Measurements from ENCODE around the gene TXNDC11.

DNA sequence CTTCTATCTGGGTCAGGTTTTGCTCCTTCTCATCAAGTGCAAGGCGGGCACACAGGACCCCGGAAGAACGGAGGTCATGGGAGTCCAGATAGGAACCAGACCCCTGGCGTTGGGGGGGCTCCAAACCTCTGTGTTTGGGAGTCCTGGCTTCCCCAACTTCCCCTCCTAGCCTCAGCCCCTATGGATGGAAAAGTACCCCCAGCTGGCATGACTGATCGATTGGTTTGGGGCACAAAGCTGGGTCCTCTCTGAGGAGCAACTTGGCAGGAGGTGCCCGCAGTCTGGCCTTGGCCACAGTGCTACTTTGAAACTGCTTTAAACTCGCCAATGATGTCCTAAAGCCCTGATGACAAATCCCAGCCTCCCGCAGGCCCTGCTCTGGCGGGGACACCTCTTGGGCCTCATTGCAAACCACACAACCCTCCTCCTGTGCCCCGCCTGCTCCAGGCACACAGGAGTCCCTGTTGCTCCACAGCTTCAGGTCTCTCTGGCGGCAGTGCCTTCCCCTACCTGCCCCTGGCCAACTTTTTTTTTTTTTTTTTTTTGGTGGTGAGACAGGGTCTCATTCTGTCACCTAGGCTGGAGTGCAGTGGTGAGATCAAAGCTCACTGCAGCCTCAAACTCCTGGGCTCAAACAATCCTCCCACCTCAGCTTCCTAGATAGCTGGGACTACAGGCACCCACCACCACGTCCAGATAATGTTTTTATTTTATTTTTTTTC is 112.5 kb downstream of the TXNDC11 start:
- TF ChIP-seq, protein P1, sequence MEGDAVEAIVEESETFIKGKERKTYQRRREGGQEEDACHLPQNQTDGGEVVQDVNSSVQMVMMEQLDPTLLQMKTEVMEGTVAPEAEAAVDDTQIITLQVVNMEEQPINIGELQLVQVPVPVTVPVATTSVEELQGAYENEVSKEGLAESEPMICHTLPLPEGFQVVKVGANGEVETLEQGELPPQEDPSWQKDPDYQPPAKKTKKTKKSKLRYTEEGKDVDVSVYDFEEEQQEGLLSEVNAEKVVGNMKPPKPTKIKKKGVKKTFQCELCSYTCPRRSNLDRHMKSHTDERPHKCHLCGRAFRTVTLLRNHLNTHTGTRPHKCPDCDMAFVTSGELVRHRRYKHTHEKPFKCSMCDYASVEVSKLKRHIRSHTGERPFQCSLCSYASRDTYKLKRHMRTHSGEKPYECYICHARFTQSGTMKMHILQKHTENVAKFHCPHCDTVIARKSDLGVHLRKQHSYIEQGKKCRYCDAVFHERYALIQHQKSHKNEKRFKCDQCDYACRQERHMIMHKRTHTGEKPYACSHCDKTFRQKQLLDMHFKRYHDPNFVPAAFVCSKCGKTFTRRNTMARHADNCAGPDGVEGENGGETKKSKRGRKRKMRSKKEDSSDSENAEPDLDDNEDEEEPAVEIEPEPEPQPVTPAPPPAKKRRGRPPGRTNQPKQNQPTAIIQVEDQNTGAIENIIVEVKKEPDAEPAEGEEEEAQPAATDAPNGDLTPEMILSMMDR (conservative IDR thresholded peaks at IDR 0.05): no peak
- TF ChIP-seq EZH2 (IDR thresholded peaks at IDR 0.05; ENCODE audit: low read depth): no peak

Measured in PC-9 (cell line).